HTR-8/SVneo (cell line): ENCODE measurements around the gene MPZL3.

Experiments
- DNase-seq: peaks from one replicate; pipeline ENCODE4 v3.0.0; 2011; ENCODE audit warnings: low spot score, mixed read lengths; ENCODE audit not compliant: insufficient read length
- FAIRE-seq: peaks from 2 replicates; lab custom pipeline; 2011; peaks lifted over from hg19 to GRCh38; lab: Jason Lieb, UNC

Gene MPZL3

GRCh38 chr11:118233850-118234249 is 18.3 kb downstream of the MPZL3 start:
- FAIRE-seq, result no peak
- no peak for DNase-seq

DNA sequence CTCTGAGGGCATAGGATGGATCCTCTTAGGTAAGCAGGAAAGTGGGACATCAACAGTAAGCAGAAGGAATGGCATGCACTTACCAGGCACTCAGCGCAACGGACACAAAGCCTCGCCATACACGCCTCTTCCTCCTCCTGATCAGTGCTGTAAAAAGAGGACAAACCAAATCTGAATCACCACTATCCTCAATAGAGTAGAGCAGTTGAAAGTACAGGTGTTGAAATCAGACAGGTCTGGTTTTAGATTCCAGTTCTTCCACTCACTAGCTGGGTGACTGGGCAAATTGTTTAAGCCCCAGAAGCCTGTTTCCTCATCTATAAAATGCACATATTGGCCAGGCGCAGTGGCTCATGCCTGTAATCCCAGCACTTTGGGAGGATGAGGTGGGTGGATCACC is 18.8 kb downstream of the MPZL3 start:
- FAIRE-seq (no peak), DNase-seq (no peak)

- DNase-seq, result no peak
- FAIRE-seq, result no peak
These were observed 19.5 kb downstream of the MPZL3 start for GRCh38 chr11:118232659-118233058.

- no peak for DNase-seq
These were observed 20.7 kb downstream of the MPZL3 start for GRCh38 chr11:118231461-118231860.

DNA sequence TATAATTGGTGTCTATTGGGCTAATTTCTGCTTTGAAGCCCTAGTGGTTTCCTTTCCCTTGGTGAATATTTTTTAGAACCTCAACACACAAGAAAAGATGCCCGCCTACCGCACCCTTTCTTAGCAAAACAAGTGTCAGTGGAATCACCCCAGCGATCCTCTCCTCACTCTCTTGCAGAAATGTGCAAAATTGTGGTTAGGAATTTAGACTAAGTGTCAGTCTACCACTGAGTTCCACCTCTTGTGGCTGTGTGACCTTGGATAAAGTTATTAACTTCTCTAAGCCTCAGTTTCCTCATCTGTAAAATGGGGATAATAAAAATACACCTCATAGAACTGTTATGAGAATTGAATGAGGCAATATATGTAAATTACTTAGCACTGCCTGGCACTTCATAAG is 22.1 kb downstream of the MPZL3 start:
- DNase-seq, result no peak
- FAIRE-seq, result no peak

More at GRCh38 chr11:118231461-118231860, 20.7 kb downstream of the MPZL3 start:
- no peak for FAIRE-seq

DNA sequence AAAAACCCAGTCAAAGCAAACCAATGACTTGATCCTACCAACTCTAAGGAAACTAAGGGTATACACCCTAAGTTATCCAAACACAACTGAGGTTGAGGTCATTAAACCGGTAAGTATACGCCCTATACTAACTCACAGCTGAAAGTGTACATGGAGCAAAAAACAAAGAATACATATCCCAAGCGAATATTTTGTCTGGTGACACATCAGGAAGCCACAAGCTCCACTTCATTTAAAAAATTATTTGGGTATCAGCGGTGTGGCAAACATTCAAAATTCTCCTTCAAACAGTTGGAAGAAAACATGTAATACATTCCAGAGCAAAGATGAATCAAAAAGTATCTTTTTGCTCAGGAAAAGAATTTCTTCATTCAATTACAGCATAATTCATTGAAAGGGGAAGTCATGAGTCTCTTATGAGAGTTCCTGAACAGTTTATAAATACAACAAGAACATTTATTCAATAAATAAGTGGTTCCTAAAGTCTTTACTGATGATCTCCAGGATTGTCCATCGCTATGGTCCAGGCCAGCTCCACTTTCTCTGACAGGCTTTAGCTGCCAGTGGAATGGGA is 22.8 kb downstream of the MPZL3 start:
- no peak for DNase-seq
- no peak for FAIRE-seq

GRCh38 chr11:118227865-118228785 is 24.0 kb downstream of the MPZL3 start:
- DNase-seq, result no peak
- no peak for FAIRE-seq

- no peak for FAIRE-seq
- DNase-seq, result no peak
These were observed 25.4 kb downstream of the MPZL3 start for GRCh38 chr11:118226781-118227180.

- FAIRE-seq (no peak), DNase-seq (no peak)
These were observed 25.9 kb downstream of the MPZL3 start for GRCh38 chr11:118226296-118226695.

GRCh38 chr11:118224511-118225188 is 27.5 kb downstream of the MPZL3 start, which contains the start of gene JAML:
Gene JAML (minus strand): TSS chr11:118225011. CDS start chr11:118214866, 10,145 bp downstream.
- DNase-seq (no peak), FAIRE-seq (no peak)

- no peak for DNase-seq
- no peak for FAIRE-seq
These were observed 28.2 kb downstream of the MPZL3 start for GRCh38 chr11:118223992-118224391.

DNA sequence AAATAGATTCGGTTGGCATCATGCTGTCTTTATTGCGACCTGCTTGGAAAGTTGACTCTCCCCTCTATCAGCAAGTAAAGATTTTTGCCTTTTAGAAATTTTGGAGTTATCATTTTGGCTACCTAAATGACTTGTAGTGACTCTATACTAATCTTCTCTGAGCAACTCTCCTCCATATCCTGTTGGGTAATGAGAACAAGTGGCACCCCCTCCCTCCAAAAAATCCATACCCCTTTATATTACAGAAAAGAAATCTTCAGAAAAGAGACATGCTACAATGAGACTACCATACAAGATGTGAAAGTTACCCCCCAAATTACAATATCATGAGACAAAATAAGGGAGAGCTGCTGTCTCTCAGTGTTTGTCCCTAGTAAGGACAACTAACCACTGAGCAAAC is 28.6 kb downstream of the MPZL3 start:
- FAIRE-seq (no peak), DNase-seq (no peak)

DNA sequence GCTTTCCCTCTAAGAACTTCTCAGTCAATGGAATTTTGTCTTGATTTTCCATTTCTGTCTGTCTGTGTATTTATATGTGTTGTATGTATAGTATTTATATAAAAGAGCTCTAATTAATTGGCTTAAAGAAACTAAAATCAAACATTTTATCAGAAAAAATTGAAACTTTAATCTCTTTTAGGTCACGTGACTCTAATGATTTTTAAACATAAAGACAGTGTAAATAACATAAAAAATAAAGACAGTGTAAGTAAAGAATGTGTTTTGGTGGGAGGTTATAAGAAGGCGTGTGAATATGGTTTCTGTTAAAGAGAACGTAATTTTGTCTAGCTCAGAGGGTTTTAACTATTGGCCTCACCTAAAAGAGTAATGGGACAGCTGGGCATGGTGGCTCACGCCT is 29.7 kb downstream of the MPZL3 start:
- FAIRE-seq, result no peak

DNA sequence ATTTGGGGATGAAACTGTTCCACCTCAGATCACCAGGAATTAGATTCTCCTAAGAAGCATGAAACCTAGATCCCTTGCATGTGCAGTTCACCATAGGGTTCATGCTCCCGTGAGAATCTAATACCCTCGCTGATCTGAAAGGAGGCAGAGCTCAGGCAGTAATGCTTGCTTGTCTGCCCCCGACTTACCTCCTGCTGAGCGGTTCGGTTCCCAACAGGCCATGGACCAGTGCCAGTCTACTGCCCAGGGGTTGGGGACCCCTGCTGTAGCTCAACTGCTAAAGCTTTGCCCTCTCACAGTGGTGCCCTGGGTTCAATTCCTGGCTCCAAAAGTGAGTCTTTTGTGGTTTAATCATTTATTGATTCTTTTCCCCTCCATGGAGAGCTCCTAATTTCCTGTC is 30.7 kb downstream of the MPZL3 start:
- DNase-seq, result no peak
- no peak for FAIRE-seq

More for the DNA sequence above, 29.7 kb downstream of the MPZL3 start:
- DNase-seq, result no peak

DNA sequence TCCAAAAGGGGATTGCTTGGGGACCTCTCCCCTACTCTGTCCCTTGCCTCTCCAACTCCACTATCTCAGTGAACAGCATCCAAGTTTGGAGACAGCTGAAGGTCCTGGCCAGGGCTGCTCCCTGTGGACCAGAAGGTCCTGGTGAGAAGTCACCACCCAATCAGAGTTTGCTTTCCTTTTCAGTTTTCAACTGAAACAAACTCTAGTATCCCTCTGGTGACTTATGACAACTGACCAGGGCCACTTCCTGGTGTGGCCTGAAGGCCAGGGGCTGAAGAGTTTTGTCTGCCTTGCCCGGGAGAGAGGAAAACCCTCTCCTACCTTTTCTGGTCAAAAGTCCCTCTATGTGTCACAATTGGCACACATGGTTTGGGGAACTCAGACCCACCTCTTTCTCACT is 32.4 kb downstream of the MPZL3 start:
- FAIRE-seq, result no peak
- no peak for DNase-seq

GRCh38 chr11:118219244-118219643 is 32.9 kb downstream of the MPZL3 start:
- FAIRE-seq, result no peak
- DNase-seq, result no peak

DNA sequence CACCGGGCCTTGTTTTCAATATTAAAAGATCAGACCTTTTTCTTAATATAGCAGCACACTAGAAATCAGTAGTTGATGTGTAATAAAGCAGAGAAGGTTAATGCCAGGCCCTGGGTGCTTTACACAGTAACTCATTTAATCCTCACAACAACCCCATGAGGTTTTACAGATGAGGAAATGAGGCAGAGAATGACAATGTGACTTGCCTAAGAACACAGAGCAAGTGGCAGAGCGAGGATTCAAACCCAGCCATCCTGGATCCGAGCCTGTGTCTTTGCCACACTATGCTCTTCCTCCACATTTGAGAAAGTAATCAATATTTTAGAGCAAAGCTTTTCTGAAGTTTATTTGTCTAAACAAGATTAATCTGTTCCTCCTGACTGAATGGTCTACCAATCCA is 34.6 kb downstream of the MPZL3 start:
- no peak for DNase-seq
- no peak for FAIRE-seq

GRCh38 chr11:118216621-118217481 is 35.3 kb downstream of the MPZL3 start:
- DNase-seq (no peak), FAIRE-seq (no peak)

DNA sequence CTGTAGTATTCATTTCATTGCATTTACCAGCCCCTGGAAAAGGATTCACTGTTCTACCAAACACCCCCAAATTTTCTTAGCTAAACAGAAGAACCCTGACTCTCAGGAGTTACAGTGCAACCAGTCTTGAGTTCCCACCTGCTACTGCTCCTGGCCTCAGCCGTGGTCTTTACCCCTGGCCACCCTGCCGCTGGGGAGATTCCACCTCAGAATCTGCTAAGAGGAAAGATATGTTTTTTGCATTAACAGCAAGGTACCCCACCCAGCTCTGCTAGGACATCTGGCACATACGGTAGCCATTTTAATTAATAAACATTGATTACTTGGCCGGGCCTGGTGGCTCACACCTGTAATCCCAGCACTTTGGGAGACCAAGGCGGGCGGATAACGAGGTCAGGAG is 36.4 kb downstream of the MPZL3 start:
- DNase-seq (no peak), FAIRE-seq (no peak)

GRCh38 chr11:118215262-118215661 is 36.9 kb downstream of the MPZL3 start:
- DNase-seq, result no peak
- FAIRE-seq, result no peak
